Spleen (tissue), 11 donors: ENCODE data around the gene PKM. TPM values are rescaled to one million over a fixed set of nuclear protein-coding genes. Genes with fewer than 3 reads are reported as not detected.

ENCODE experiments used
- DNase-seq: peaks from one replicate; pipeline ENCODE4 v3.0.0-alpha.2; 2020
- H3K27ac ChIP-seq, 8 donors: fragments of 200-600 bp; sonication (generic) in 7 of 8; 1 replicate in 4 of 8; 2 replicates in 4 of 8; pipeline versions ENCODE4 v1.5.0 to v1.8.0; 2016 to 2021; ENCODE audit warnings: inconsistent platforms in 4 of 8, mild to moderate bottlenecking in 4 of 8, moderate library complexity in 1 of 8
- H3K27me3 ChIP-seq, 7 donors: fragments of 200-600 bp; sonication (generic) in 6 of 7; replicated peaks in 1 of 7; 1 replicate in 4 of 7; 2 replicates in 3 of 7; pipeline versions ENCODE4 v1.5.0 to v1.8.0; 2016 to 2021; ENCODE audit warnings: inconsistent platforms in 3 of 7, mild to moderate bottlenecking in 1 of 7
- H3K36me3 ChIP-seq, 6 donors: fragments of 200-600 bp; sonication (generic) in 5 of 6; 1 replicate in 4 of 6; 2 replicates in 2 of 6; pipeline versions ENCODE4 v1.5.0 to v1.8.0; 2016 to 2021; ENCODE audit warnings: inconsistent platforms in 2 of 6
- H3K4me1 ChIP-seq, 6 donors: fragments of 200-600 bp; sonication (generic) in 5 of 6; 1 replicate in 3 of 6; 2 replicates in 3 of 6; pipeline versions ENCODE4 v1.5.0 to v1.8.0; 2016 to 2021; ENCODE audit warnings: inconsistent platforms in 3 of 6
- H3K4me3 ChIP-seq, 8 donors: fragments of 200-600 bp; sonication (generic) in 7 of 8; 1 replicate in 4 of 8; 2 replicates in 4 of 8; pipeline versions ENCODE4 v1.5.0 to v1.8.0; 2016 to 2021; ENCODE audit warnings: inconsistent platforms in 4 of 8, mild to moderate bottlenecking in 4 of 8, moderate library complexity in 2 of 8
- H3K9me3 ChIP-seq, 8 donors: fragments of 200-600 bp; sonication (generic) in 7 of 8; 1 replicate in 4 of 8; 2 replicates in 4 of 8; pipeline versions ENCODE4 v1.5.0 to v1.8.0; 2016 to 2021; ENCODE audit warnings: inconsistent platforms in 4 of 8
- POLR2A ChIP-seq, 3 donors: fragments of 450-650 bp; IDR thresholded peaks; one replicate each; pipeline ENCODE4 v1.5.1; 2017; ENCODE audit warnings: antibody characterized with exemption in 3 of 3, mild to moderate bottlenecking in 1 of 3
- POLR2AphosphoS5 ChIP-seq, 3 donors: sonication (generic); formaldehyde crosslinking; IDR thresholded peaks; one replicate each; pipeline ENCODE4 v1.5.1; 2017; ENCODE audit warnings: antibody characterized with exemption in 3 of 3
- WGBS, 5 donors: extraction: QIAGEN DNeasy Blood & Tissue Kit in 3 of 5; methylation state at CpG; one replicate each; pipeline versions ENCODE4 v1.1.5 to v1.1.7; 2013 to 2018; 5-methylcytosine and 5-hydroxymethylcytosine counted together
- intact Hi-C: fragments of 100-400 bp; cut with DNase I; formaldehyde crosslinking; loops from one replicate; pipeline ENCODE4 v1.15.0; 2023; ENCODE audit warnings: low total_unique reads
- polyA plus RNA-seq, 3 donors: library from polyadenylated mRNA; stranded (reverse); fragments of 200-250 nt; gene quantifications; one replicate each; pipeline ENCODE4 v1.2.1, GENCODE V29; 2013
- total RNA-seq, 7 donors: library from RNA; depleted of rRNA in 3 of 7; stranded (reverse); fragments of >200 nt in 3 of 7; fragmentation: NEBNext Ultra II Directional in 4 of 7; extraction: Animal tissue kit (Norgen Biotek cat#: 25700) in 4 of 7; gene quantifications; one replicate each; pipeline versions ENCODE4 v1.1.0 to v1.2.1, GENCODE V29; 2016 to 2021
- TF ChIP-seq, protein P1 (sequence below), 11 experiments: fragments of 200-600 bp in 7 of 11; fragments of 450-650 bp in 4 of 11; sonication (generic) in 4 of 11; IDR thresholded peaks in 8 of 11; conservative IDR thresholded peaks in 3 of 11; 1 replicate in 7 of 11; 2 replicates in 4 of 11; pipeline versions ENCODE4 v1.4.0 to v1.8.0; 2016 to 2021; ENCODE audit warnings: antibody characterized with exemption in 11 of 11, inconsistent platforms in 4 of 11, mild to moderate bottlenecking in 1 of 11
- donor health status: healthy with polysubstance abuse.
- donor health status: DM: no; HTN: no; CAD: no; lungs with moderate emphysema.
- donor health status: DM: no; HTN: no; CAD: no.
- donor health status: Bipolar disorder and iron deficiency.
- donor health status: healthy.
- donor health status: DM: no; HTN: no; CAD: no.
- donor health status: DM: yes; HTN: yes; CAD: no.

Gene PKM
- total and polyA plus RNA-seq, 10 donors = 156 to 543 (median 347) TPM

DNA sequence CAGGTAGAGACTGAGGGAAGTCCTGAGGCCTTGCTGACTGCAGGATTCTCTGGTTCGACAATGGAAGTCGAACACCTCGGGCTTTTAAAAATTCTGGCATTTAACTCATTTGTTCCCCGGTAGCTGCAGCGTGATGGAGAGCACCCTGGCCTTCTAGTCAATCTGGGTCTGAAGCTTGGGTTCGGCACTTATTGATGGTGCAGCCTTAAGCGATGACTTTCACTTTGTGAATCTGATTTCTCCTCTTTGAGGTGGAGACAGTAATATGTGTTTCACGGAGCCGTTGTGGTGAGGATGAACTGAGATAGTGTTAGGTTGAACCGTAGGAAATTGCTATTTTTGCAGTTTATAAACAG, 42.0 kb upstream of the PKM start:
- no peak for DNase-seq
- Histone ChIP-seq H3K27me3 (no peaks in the 10 kb centered on the region), H3K36me3 (peaks cover 0 to 22% (median 8%) of the 10 kb centered on the region in 6 donors), H3K27ac (peak overlapping the region; percentile 42 to 93 (median 88)), H3K9me3 (no peaks in the 10 kb centered on the region), H3K4me3 (peak overlapping the region in 7 of 8 donors; percentile 42 to 94 (median 76)), H3K4me1 (peaks cover 11 to 40% (median 33%) of the 10 kb centered on the region in 6 donors)
- intact Hi-C loops = loop anchor here (5.0 kb wide), 1 partner anchor 41 kb away; the partner anchor contains the start of gene PKM
- 49 to 59% (median 55%) methylated on average over 10 of the region's 10 CpGs for WGBS, 5 donors
- no peak for TF ChIP-seq POLR2AphosphoS5 (IDR thresholded peaks at IDR 0.05)
- no peak for TF ChIP-seq POLR2A (IDR thresholded peaks at IDR 0.05)
- TF ChIP-seq, protein P1, sequence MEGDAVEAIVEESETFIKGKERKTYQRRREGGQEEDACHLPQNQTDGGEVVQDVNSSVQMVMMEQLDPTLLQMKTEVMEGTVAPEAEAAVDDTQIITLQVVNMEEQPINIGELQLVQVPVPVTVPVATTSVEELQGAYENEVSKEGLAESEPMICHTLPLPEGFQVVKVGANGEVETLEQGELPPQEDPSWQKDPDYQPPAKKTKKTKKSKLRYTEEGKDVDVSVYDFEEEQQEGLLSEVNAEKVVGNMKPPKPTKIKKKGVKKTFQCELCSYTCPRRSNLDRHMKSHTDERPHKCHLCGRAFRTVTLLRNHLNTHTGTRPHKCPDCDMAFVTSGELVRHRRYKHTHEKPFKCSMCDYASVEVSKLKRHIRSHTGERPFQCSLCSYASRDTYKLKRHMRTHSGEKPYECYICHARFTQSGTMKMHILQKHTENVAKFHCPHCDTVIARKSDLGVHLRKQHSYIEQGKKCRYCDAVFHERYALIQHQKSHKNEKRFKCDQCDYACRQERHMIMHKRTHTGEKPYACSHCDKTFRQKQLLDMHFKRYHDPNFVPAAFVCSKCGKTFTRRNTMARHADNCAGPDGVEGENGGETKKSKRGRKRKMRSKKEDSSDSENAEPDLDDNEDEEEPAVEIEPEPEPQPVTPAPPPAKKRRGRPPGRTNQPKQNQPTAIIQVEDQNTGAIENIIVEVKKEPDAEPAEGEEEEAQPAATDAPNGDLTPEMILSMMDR (IDR thresholded peaks at IDR 0.05 in 8 of 11, conservative IDR thresholded peaks at IDR 0.05 in 3 of 11) = peak in 1 of 11 experiments; percentile 9

DNA sequence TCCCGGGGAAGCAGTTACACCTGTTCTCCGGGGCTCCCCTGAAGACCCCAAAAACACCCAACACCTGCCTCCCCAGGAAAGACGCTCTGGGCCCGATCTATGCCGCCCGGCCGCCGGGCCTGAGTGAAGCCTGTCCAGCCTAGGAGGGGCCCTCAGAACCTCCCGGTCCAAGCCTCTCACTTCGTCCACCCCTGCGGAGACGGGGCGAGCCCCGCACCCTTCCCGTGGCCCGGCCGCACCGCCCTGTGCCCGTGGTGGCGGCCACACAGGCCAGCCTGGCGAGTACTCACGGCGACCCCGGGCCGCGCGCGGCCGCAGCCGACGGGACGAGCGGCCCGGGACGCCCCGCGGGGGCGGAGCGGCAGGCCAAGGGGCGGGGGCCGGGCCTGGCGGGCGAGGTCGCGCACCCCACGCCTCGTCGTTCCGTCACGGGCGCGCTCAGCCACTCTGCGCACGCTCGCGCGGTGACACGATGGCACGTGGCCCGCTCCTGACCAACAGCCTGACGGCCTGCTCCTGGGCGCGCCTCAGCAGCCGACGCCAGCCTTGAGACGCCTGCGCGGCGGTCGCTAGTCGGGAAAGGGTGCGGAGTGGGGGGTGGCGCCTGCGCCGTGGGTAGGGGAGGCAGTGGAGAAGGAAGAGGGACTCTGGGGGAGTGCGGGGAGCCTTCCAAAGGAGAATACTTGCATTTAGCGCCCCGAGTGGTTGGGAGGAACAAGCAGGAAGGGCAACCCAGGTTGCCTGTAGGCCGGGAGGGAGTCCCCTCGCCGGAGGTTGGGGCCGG, 41.4 kb upstream of the PKM start, which contains the start of gene PARP6:
TSS of gene PARP6 (minus strand) at position 342 of the 784 bp plus-strand sequence. CDS start 5,077 bp downstream, outside the sequence.
- peak; percentile 92 to 97 (median 96) for TF ChIP-seq POLR2AphosphoS5 (IDR thresholded peaks at IDR 0.05)
- TF ChIP-seq, protein P1 (IDR thresholded peaks at IDR 0.05 in 8 of 11, conservative IDR thresholded peaks at IDR 0.05 in 3 of 11) = peak; percentile 48 to 88 (median 80)
- peak in 1 of 3 donors; percentile 30 for TF ChIP-seq POLR2A (IDR thresholded peaks at IDR 0.05)
- Histone ChIP-seq H3K27ac (peak within 1 kb of the TSS; percentile 84 to 93 (median 88)), H3K27me3 (no peaks in the 10 kb centered on the region), H3K9me3 (no peaks in the 10 kb centered on the region), H3K36me3 (peaks cover 0 to 28% (median 14%) of the 10 kb centered on the region in 6 donors), H3K4me3 (peak within 1 kb of the TSS; percentile 62 to 94 (median 82)), H3K4me1 (peaks cover 11 to 40% (median 33%) of the 10 kb centered on the region in 6 donors)
- DNase-seq = peak; percentile 100
- 0 to 1% (median 1%) methylated on average over 45 to 82 of the region's 82 CpGs for WGBS, 5 donors
- intact Hi-C loops = loop anchor here (5.0 kb wide), 1 partner anchor 40 kb away; the partner anchor contains the start of gene PKM

DNA sequence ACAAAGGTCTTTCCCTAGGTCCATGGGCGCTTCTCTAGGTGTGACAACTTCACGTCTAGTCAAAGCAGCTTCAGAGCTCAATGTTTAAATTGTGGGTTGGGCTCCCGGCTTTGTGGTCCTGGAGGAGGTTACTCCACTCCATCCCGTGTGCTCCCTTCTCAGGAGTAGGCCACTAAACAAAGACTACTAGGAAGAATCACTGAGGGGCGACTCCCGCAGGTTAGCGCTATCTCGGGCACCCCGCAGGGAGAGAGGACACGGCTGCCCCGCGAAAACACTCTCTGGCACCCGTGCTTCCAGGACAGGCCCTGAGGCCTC, 40.9 kb upstream of the PKM start:
- H3K36me3 ChIP-seq = peaks cover 2 to 33% (median 19%) of the 10 kb centered on the region in 6 donors
- H3K4me3 ChIP-seq = peak overlapping the region; percentile 62 to 94 (median 82)
- H3K27me3 ChIP-seq = no peaks in the 10 kb centered on the region
- intact Hi-C loops = loop anchor here (5.0 kb wide), 1 partner anchor 40 kb away; the partner anchor contains the start of gene PKM
- DNase-seq = no peak
- H3K27ac ChIP-seq = peak overlapping the region; percentile 84 to 93 (median 88)
- TF ChIP-seq, protein P1 (IDR thresholded peaks at IDR 0.05 in 8 of 11, conservative IDR thresholded peaks at IDR 0.05 in 3 of 11) = no peak
- TF ChIP-seq POLR2AphosphoS5 (IDR thresholded peaks at IDR 0.05) = no peak
- TF ChIP-seq POLR2A (IDR thresholded peaks at IDR 0.05) = no peak
- H3K4me1 ChIP-seq = peaks cover 11 to 40% (median 33%) of the 10 kb centered on the region in 6 donors
- WGBS, 5 donors = 3 to 7% (median 4%) methylated on average over 13 of the region's 13 CpGs
- H3K9me3 ChIP-seq = no peaks in the 10 kb centered on the region

DNA sequence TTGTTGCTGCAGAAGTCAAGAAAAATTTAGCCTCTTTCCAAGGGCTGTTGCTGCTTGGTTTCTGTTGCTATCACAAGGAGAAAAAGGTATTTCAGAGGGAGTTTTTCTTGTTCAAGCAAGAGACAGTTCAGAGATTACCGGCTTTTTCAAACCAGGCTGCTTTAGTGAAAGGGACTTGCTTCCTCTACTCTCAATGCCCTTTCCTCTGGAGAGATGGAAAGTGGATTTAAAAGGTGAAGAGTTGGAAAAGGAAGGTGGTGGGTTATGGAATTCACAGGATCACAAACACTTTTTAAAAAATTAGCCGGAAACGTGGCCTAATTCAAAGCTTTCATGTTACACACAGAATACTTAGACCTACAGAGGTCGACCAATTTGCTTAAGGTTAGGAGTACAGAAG, 40.2 kb upstream of the PKM start:
- H3K27ac ChIP-seq = peak overlapping the region in 2 of 8 donors; percentile 92
- peaks cover 11 to 40% (median 33%) of the 10 kb centered on the region in 6 donors for H3K4me1 ChIP-seq
- no peaks in the 10 kb centered on the region for H3K9me3 ChIP-seq
- H3K4me3 ChIP-seq = peak overlapping the region in 3 of 8 donors; percentile 82 to 94 (median 86)
- 82 to 93% (median 86%) methylated on average over 4 of the region's 4 CpGs for WGBS, 5 donors
- DNase-seq = no peak
- intact Hi-C loops = loop anchor here (5.0 kb wide), 1 partner anchor 39 kb away; the partner anchor contains the start of gene PKM
- no peaks in the 10 kb centered on the region for H3K27me3 ChIP-seq
- TF ChIP-seq POLR2A (IDR thresholded peaks at IDR 0.05) (no peak), POLR2AphosphoS5 (IDR thresholded peaks at IDR 0.05) (no peak)
- peaks cover 4 to 40% (median 26%) of the 10 kb centered on the region in 6 donors for H3K36me3 ChIP-seq
